Measurements from ENCODE around the gene ESPNL. TPM values are rescaled to one million over a fixed set of nuclear protein-coding genes. Genes with fewer than 3 reads are reported as not detected.
A peak's percentile ranks its signal among the peaks of the same experiment; 100 is the strongest.

The ESPNL gene
- total and polyA plus RNA-seq, 5 donors from 2014 or later = not detected

DNA sequence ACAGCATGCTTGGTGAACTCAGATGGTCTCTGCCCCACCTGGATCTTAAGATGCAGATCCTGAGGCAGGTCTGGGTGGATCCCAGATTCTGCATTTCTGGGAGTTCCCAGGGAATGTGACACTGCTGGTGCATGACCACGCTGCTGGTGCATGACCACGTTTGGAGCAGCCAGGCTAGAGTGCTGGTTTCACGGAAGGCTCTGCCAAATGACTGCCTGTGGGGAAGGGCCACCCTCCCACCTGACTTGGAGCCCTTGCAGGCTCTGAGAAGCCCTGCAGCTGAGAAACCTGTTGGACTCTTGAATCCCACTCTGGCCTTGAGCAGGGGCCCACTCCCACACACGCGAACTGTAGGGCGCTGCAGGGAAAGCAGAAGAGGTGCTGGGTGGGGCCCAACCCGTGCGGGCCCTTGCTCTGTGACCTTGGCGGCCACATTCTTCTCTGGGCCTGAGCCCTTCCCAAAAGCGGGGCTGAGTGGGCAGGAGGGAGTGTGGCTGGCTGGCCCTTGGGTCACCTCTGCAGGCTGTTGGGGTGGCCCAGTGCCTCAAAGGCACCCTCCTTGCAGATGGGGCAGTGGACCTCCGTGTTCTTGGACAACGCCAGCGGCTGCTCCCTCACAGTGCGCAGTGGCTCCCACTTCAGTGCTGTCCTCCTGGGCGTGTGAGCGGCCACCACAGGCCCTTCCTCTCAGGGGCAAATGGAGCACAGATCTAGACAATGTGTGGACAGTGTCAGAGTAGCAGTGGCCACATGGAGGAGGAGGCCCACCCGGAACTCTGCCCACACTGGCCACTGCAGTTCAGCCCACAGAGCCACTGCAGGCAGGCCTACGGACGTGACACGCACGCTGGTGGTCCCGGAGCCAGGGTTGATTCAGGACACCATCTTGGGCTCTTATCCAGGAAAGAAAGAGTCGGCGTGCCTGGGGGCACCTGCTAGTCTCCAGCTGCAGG is 66.5 kb downstream of the ESPNL start:
- no peak overlapping the region for H3K4me3 Mint-ChIP-seq
- no peaks in the 10 kb centered on the region for H3K4me1 ChIP-seq (ENCODE audit: control insufficient read depth, insufficient read depth, low read length, poor library complexity, severe bottlenecking)
- no peaks in the 10 kb centered on the region for H3K9me3 ChIP-seq (ENCODE audit: control insufficient read depth in 2 of 2, low read length in 2 of 2)
- peaks cover 19% of the 10 kb centered on the region for H3K27me3 Mint-ChIP-seq
- no peak for DNase-seq
- H3K27ac Mint-ChIP-seq = no peak overlapping the region
- H3K27me3 ChIP-seq (ENCODE audit: control insufficient read depth, insufficient read depth, low read length) = no peaks in the 10 kb centered on the region
- H3K9me3 Mint-ChIP-seq = no peaks in the 10 kb centered on the region
- H3K36me3 Mint-ChIP-seq = peaks cover 16% of the 10 kb centered on the region
- no peak overlapping the region for H3K27ac ChIP-seq (ENCODE audit: insufficient read depth, low read length, poor library complexity, severe bottlenecking)
- H3K4me3 ChIP-seq (ENCODE audit: low read depth, low read length) = no peak overlapping the region
- ATAC-seq (ENCODE audit: low read depth in 2 of 2) = no peak
- H3K36me3 ChIP-seq (ENCODE audit: control insufficient read depth, insufficient read depth, low read length) = peaks cover 32% of the 10 kb centered on the region
- H3K4me1 Mint-ChIP-seq = peaks cover 0 to 3% (median 2%) of the 10 kb centered on the region in 4 donors

DNA sequence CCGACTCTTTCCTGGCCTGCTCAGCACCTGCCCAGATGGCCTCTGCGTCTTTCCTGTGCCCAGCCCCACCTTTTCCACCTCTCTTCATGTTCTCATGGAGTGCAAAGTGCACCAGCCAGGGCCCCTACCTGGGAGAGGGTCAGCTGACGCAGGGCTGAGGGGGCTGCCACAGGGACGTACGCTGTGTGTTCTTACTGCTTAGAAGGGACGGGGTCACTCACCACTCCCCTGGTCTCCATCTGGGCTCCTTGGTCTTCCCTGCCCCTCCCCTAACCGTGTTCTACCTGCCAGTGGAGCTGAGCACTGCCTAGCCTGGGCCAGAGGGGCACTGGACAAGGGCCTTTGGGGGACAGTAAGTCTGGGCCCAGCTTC is 67.2 kb downstream of the ESPNL start:
- H3K27ac ChIP-seq (ENCODE audit: insufficient read depth, low read length, poor library complexity, severe bottlenecking) = no peak overlapping the region
- no peak overlapping the region for H3K4me3 ChIP-seq (ENCODE audit: low read depth, low read length)
- no peak overlapping the region for H3K4me3 Mint-ChIP-seq
- H3K4me1 ChIP-seq (ENCODE audit: control insufficient read depth, insufficient read depth, low read length, poor library complexity, severe bottlenecking) = no peaks in the 10 kb centered on the region
- H3K4me1 Mint-ChIP-seq = peaks cover 0 to 3% (median 2%) of the 10 kb centered on the region in 4 donors
- DNase-seq = no peak
- H3K9me3 ChIP-seq (ENCODE audit: control insufficient read depth in 2 of 2, low read length in 2 of 2) = no peaks in the 10 kb centered on the region
- ATAC-seq (ENCODE audit: low read depth in 2 of 2) = no peak
- H3K36me3 ChIP-seq (ENCODE audit: control insufficient read depth, insufficient read depth, low read length) = peaks cover 38% of the 10 kb centered on the region
- H3K27me3 Mint-ChIP-seq = peaks cover 13% of the 10 kb centered on the region
- H3K27ac Mint-ChIP-seq = no peak overlapping the region
- H3K9me3 Mint-ChIP-seq = no peaks in the 10 kb centered on the region
- H3K36me3 Mint-ChIP-seq = peaks cover 23% of the 10 kb centered on the region
- H3K27me3 ChIP-seq (ENCODE audit: control insufficient read depth, insufficient read depth, low read length) = no peaks in the 10 kb centered on the region

DNA sequence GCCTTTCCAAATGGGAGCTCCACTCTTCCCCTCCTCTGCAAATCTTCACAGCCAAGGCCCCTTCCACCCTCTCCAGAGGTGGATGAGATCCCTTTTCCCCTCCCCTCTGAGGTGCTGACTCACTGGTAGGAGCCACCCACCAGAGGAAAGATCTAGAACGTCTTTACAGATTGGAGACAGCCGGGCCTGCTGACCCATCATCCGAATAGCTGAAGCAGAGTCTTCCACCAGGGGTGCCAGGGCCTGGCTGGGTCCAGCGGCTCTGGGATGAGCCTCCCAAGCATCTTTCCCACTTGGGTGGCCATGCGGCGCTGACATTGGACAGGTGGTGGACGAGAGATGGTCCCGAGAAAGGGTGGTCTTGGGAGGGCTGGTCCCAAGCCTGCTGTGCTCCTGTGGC is 67.6 kb downstream of the ESPNL start:
- Histone ChIP-seq H3K36me3 (ENCODE audit: control insufficient read depth, insufficient read depth, low read length) (peaks cover 42% of the 10 kb centered on the region), H3K27me3 (ENCODE audit: control insufficient read depth, insufficient read depth, low read length) (no peaks in the 10 kb centered on the region), H3K4me3 (ENCODE audit: low read depth, low read length) (no peak overlapping the region), H3K27ac (ENCODE audit: insufficient read depth, low read length, poor library complexity, severe bottlenecking) (no peak overlapping the region), H3K4me1 (ENCODE audit: control insufficient read depth, insufficient read depth, low read length, poor library complexity, severe bottlenecking) (no peaks in the 10 kb centered on the region), H3K9me3 (ENCODE audit: control insufficient read depth in 2 of 2, low read length in 2 of 2) (no peaks in the 10 kb centered on the region)
- Mint-ChIP-seq H3K27ac (no peak overlapping the region), H3K4me1 (peaks cover 0 to 3% (median 2%) of the 10 kb centered on the region in 4 donors), H3K9me3 (no peaks in the 10 kb centered on the region), H3K36me3 (peaks cover 27% of the 10 kb centered on the region), H3K27me3 (peaks cover 12% of the 10 kb centered on the region), H3K4me3 (no peak overlapping the region)
- ATAC-seq (ENCODE audit: low read depth in 2 of 2) (no peak), DNase-seq (no peak)

DNA sequence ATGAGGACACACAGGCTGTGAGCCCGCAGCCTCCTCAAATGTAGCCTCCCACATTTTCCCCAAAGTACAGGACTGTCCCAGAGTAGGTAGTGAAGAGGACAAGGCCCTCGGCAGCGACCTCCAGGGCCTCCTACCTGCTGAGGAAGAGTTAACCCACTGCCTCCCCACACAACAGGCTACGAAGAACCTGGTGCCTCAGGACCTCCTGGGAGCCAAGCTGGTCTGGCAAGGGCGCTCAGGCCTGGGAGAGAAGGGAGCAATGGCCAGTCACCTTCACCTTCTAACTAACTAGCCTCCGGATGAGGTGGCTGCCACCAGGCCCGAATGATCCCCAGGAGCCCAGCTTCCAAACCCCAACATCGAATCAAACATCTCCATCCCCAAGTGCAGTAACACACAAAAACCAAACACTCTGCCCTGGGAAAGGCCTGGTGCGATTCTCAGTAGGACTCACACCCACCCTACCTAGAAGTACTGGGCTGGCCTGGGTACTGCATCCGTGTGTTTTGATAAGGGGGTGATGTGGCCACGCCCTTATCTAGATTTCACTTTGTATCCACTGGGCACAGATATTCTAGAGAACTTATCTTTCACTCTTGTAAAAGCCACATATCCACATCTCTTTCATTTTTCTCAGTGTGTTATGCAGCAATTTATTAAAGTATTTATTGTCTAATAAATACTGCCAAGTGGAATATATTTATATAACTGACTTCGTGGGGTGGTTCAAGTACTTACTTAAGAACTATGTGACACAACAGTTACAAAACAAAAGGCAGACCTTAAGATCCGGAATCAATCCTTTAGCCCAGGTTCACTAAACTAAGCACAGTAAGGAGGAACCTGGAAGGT is 68.3 kb downstream of the ESPNL start:
- ATAC-seq (ENCODE audit: low read depth in 2 of 2) (no peak), DNase-seq (peak in 1 of 3 donors; percentile 53)
- Mint-ChIP-seq H3K9me3 (no peaks in the 10 kb centered on the region), H3K27me3 (peaks cover 12% of the 10 kb centered on the region), H3K4me1 (peaks cover 0 to 3% (median 2%) of the 10 kb centered on the region in 4 donors), H3K27ac (peak overlapping the region in 2 of 3 donors; percentile 17 to 26), H3K36me3 (peaks cover 33% of the 10 kb centered on the region), H3K4me3 (no peak overlapping the region)
- Histone ChIP-seq H3K9me3 (ENCODE audit: control insufficient read depth in 2 of 2, low read length in 2 of 2) (no peaks in the 10 kb centered on the region), H3K4me1 (ENCODE audit: control insufficient read depth, insufficient read depth, low read length, poor library complexity, severe bottlenecking) (no peaks in the 10 kb centered on the region), H3K36me3 (ENCODE audit: control insufficient read depth, insufficient read depth, low read length) (peaks cover 49% of the 10 kb centered on the region), H3K27me3 (ENCODE audit: control insufficient read depth, insufficient read depth, low read length) (no peaks in the 10 kb centered on the region), H3K4me3 (ENCODE audit: low read depth, low read length) (no peak overlapping the region), H3K27ac (ENCODE audit: insufficient read depth, low read length, poor library complexity, severe bottlenecking) (no peak overlapping the region)

DNA sequence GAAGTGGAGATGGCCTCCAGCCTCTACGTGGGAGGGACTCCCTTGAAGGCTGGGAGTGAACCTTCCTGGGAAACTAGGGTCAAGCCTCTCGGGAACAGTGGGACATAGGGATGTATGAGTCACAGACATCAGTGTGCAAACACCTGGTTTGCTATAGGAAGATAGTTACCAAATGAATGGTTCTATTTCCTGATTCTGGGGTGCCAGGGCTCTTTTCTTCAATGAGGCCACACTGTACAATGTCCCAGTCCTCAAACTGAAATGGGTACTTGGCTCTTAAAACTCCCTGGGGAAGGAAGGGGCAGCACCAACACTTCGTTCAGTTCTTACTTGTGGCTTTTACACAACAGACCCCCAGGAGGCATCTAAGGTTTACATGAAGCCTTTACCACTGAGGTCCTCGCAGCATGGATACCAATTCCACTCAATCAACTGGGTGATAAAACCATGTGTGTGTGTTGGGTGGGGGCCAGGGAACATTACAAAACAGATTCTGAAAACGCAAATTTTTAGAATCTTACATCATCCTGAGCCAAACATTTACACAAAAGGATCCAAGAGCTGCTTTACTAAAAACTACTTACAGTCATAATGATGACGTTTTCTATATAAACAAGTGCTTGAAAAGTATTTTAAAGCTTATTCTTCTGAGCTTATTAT is 69.0 kb downstream of the ESPNL start:
- H3K27ac ChIP-seq (ENCODE audit: insufficient read depth, low read length, poor library complexity, severe bottlenecking) = no peak overlapping the region
- H3K36me3 Mint-ChIP-seq = peaks cover 40% of the 10 kb centered on the region
- H3K4me1 Mint-ChIP-seq = peaks cover 0 to 3% (median 2%) of the 10 kb centered on the region in 4 donors
- H3K9me3 Mint-ChIP-seq = no peaks in the 10 kb centered on the region
- H3K36me3 ChIP-seq (ENCODE audit: control insufficient read depth, insufficient read depth, low read length) = peaks cover 56% of the 10 kb centered on the region
- no peak for ATAC-seq (ENCODE audit: low read depth in 2 of 2)
- H3K4me1 ChIP-seq (ENCODE audit: control insufficient read depth, insufficient read depth, low read length, poor library complexity, severe bottlenecking) = no peaks in the 10 kb centered on the region
- peak overlapping the region in 1 of 3 donors; percentile 17 for H3K27ac Mint-ChIP-seq
- H3K4me3 Mint-ChIP-seq = no peak overlapping the region
- no peaks in the 10 kb centered on the region for H3K9me3 ChIP-seq (ENCODE audit: control insufficient read depth in 2 of 2, low read length in 2 of 2)
- H3K4me3 ChIP-seq (ENCODE audit: low read depth, low read length) = no peak overlapping the region
- DNase-seq = no peak
- peaks cover 12% of the 10 kb centered on the region for H3K27me3 Mint-ChIP-seq
- H3K27me3 ChIP-seq (ENCODE audit: control insufficient read depth, insufficient read depth, low read length) = no peaks in the 10 kb centered on the region

DNA sequence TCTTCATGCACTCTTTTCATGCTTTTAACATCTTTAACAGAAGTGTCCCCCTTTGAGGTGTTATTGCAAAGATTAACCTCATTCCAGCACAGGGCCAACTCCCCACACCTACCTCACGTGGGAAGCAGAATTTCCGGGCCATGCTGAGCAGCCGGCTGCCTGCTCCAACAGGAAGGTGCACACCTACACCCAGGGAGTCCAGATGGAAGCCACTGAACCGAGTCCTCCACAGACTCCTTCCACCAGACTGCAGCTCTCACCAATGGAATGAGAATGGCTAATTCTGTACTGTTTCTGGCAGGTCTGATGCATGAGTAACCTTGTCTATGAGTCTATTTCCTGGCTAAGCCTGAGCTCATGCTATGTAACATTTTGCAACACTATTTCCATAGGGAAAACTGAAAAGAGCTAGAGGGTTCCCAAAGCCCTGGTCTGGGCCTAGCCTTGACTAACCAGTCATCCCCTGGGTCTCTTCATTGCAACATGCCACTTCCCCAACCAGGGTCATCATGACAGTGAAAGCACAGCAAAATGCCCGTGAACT is 69.6 kb downstream of the ESPNL start:
- Histone ChIP-seq H3K27ac (ENCODE audit: insufficient read depth, low read length, poor library complexity, severe bottlenecking) (no peak overlapping the region), H3K4me3 (ENCODE audit: low read depth, low read length) (no peak overlapping the region), H3K27me3 (ENCODE audit: control insufficient read depth, insufficient read depth, low read length) (no peaks in the 10 kb centered on the region), H3K4me1 (ENCODE audit: control insufficient read depth, insufficient read depth, low read length, poor library complexity, severe bottlenecking) (no peaks in the 10 kb centered on the region), H3K36me3 (ENCODE audit: control insufficient read depth, insufficient read depth, low read length) (peaks cover 62% of the 10 kb centered on the region), H3K9me3 (ENCODE audit: control insufficient read depth in 2 of 2, low read length in 2 of 2) (no peaks in the 10 kb centered on the region)
- Mint-ChIP-seq H3K27ac (no peak overlapping the region), H3K4me1 (peaks cover 0 to 3% (median 1%) of the 10 kb centered on the region in 4 donors), H3K36me3 (peaks cover 40% of the 10 kb centered on the region), H3K27me3 (peaks cover 6% of the 10 kb centered on the region), H3K9me3 (no peaks in the 10 kb centered on the region), H3K4me3 (no peak overlapping the region)
- no peak for DNase-seq
- no peak for ATAC-seq (ENCODE audit: low read depth in 2 of 2)

DNA sequence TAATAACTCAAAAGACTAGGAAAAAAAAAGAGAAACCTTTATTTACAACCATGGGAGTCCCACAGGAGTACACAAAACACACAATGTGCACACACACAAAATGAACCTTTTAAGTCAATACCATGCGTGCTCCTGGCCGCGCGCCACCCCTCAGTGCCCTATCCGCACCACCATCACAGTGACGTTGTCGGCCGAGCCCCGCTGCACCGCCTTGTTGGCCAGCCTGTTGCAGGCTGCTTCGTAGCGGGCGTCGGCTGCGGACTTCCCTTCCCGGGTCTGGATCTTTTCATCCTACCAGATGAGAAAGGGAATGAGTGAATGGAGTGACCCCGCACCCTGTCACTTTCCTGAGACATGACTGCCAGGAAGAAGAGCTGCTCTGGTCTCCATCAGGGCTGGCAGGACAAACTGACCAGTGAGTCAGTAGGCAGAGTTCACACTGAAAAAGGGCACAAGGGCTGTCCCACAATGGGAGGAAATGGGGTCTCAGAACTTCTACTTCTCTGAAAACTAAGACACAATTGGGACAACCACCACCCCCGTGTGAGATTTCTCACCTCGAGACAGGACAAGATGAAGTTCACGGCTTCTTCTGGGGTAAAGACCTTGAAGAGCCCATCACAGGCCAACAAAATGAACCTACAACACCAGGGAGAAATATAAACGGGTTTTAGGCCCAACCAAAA is 70.4 kb downstream of the ESPNL start:
- no peak for DNase-seq
- Histone ChIP-seq H3K27ac (ENCODE audit: insufficient read depth, low read length, poor library complexity, severe bottlenecking) (no peak overlapping the region), H3K36me3 (ENCODE audit: control insufficient read depth, insufficient read depth, low read length) (peaks cover 69% of the 10 kb centered on the region), H3K9me3 (ENCODE audit: control insufficient read depth in 2 of 2, low read length in 2 of 2) (no peaks in the 10 kb centered on the region), H3K4me3 (ENCODE audit: low read depth, low read length) (no peak overlapping the region), H3K27me3 (ENCODE audit: control insufficient read depth, insufficient read depth, low read length) (no peaks in the 10 kb centered on the region), H3K4me1 (ENCODE audit: control insufficient read depth, insufficient read depth, low read length, poor library complexity, severe bottlenecking) (no peaks in the 10 kb centered on the region)
- Mint-ChIP-seq H3K27ac (peak overlapping the region in 1 of 3 donors; percentile 65), H3K4me1 (peaks cover 0 to 3% (median 0%) of the 10 kb centered on the region in 4 donors), H3K27me3 (no peaks in the 10 kb centered on the region), H3K36me3 (peaks cover 40% of the 10 kb centered on the region), H3K4me3 (no peak overlapping the region), H3K9me3 (no peaks in the 10 kb centered on the region)
- ATAC-seq (ENCODE audit: low read depth in 2 of 2) = no peak
